Measurements from ENCODE around the gene SRPK1.
A peak's percentile ranks its signal among the peaks of the same experiment; 100 is the strongest.

The SRPK1 gene

DNA sequence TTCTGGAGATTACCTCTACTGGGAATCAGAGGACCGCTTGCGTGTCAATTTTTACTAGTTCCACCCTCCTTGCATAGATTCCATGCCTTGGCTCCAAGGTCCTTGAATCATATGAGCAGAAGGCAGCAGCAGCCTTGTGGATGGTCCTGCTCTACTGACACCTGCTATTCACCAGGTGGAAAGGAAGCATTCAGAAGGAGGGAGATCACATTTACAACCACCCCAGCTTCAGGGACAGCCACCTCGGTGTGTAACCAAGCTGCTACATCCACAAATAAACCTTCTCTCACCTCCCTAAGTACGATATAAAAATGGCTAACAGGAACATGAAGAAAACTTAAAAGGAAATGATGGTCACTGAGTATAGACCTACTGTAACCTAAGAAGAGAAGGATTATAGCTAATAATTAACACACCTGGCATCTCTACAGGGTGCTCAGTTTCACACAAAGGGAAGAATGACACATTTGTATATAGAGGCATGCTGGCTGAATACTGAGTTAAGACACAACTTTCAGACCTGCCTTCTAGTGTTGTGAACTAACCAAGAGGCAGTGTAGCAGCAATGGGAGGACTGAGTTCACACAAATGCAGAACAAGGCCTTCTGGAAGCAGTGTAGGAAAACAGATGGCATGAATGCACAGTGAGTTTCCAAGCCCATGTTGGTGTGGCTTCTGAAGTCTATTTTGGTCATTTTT, 46.3 kb upstream of the SRPK1 start:
- Histone ChIP-seq H3K14ac (ENCODE audit: low read length) (no peak overlapping the region), H2AK5ac (ENCODE audit: low read length) (no peak overlapping the region), H3K18ac (ENCODE audit: low read length) (no peak overlapping the region), H2BK12ac (ENCODE audit: low read length) (no peak overlapping the region), H4K91ac (ENCODE audit: low read depth, low read length) (no peak overlapping the region), H3K4me1 (ENCODE audit: control insufficient read depth in 1 of 2, insufficient read depth in 2 of 2, low read length in 2 of 2) (peaks cover 2 to 10% of the 10 kb centered on the region in 2 experiments), H3K9me3 (ENCODE audit: insufficient read depth, low read depth, low read length) (peaks cover 2% of the 10 kb centered on the region), H3K27ac (ENCODE audit: low read depth, low read length) (no peak overlapping the region), H3K9ac (ENCODE audit: low read length) (no peak overlapping the region), H2BK5ac (ENCODE audit: low read depth, low read length, poor library complexity) (no peak overlapping the region), H3K4me2 (ENCODE audit: low read length) (no peak overlapping the region), H3K79me2 (ENCODE audit: control insufficient read depth, insufficient read depth, low read length, poor library complexity) (no peaks in the 10 kb centered on the region), H4K12ac (ENCODE audit: low read depth, low read length) (no peak overlapping the region), H3K4me3 (ENCODE audit: low read depth, low read length) (no peak overlapping the region), H3K23ac (ENCODE audit: low read length) (no peak overlapping the region), H3K27me3 (ENCODE audit: insufficient read depth, low read length) (no peaks in the 10 kb centered on the region), H2AFZ (ENCODE audit: insufficient read depth, low read length, poor library complexity) (no peak overlapping the region), H3K4ac (ENCODE audit: low read depth, low read length) (no peak overlapping the region), H3K79me1 (ENCODE audit: low read length) (peaks cover 4% of the 10 kb centered on the region), H2BK120ac (ENCODE audit: insufficient read depth, low read length, poor library complexity) (no peak overlapping the region), H3K36me3 (ENCODE audit: control insufficient read depth in 1 of 2, insufficient read depth in 2 of 2, low read length in 2 of 2) (no peaks in the 10 kb centered on the region), H4K8ac (ENCODE audit: low read depth, low read length) (no peak overlapping the region)
- WGBS (ENCODE audit: extremely low coverage, insufficient coverage, insufficient read length): no CpG with 5 or more reads among the region's 4 CpGs
- no peak for DNase-seq

DNA sequence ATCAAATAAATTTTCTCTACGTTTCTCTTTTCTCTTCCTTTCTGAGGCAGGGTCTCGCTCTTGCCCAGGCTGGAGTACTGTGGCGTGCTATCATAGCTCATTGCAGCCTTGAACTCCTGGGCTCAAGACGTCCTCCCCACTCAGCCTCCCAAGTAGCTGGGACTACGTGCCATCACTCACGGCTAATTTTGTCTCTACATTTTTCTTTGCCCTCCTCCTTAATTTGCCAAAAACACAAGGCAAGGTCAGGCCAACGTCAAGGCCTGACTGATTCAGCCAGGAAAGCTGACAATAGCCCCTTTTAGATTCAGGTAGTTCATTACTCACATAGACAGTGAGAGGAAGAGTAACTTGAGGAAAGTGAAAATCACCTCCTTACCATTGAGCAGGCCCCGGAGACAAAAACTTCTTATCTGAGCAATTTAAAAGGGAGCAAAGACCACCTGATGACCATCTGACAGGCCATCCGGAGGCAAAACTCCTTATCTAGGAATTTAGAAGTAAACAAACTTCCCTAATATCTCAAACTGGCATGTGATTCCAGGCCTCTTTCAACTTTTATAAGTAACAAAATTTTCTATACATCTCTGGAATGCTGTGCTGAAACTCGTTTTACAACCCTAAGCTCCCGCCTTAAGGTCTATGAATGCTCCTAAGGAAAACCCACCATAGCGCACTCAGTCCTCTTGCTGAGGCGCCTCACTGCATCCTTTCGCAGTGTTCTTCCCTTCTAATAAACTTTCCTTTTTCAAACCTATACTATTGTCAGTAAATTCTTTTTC, 42.1 kb upstream of the SRPK1 start:
- Histone ChIP-seq H4K91ac (ENCODE audit: low read depth, low read length) (no peak overlapping the region), H4K12ac (ENCODE audit: low read depth, low read length) (no peak overlapping the region), H3K79me1 (ENCODE audit: low read length) (peaks cover 4% of the 10 kb centered on the region), H3K36me3 (ENCODE audit: control insufficient read depth in 1 of 2, insufficient read depth in 2 of 2, low read length in 2 of 2) (no peaks in the 10 kb centered on the region), H3K23ac (ENCODE audit: low read length) (no peak overlapping the region), H3K79me2 (ENCODE audit: control insufficient read depth, insufficient read depth, low read length, poor library complexity) (no peaks in the 10 kb centered on the region), H4K8ac (ENCODE audit: low read depth, low read length) (no peak overlapping the region), H3K14ac (ENCODE audit: low read length) (no peak overlapping the region), H2BK5ac (ENCODE audit: low read depth, low read length, poor library complexity) (no peak overlapping the region), H3K9ac (ENCODE audit: low read length) (no peak overlapping the region), H2BK120ac (ENCODE audit: insufficient read depth, low read length, poor library complexity) (no peak overlapping the region), H3K4me3 (ENCODE audit: low read depth, low read length) (no peak overlapping the region), H3K27me3 (ENCODE audit: insufficient read depth, low read length) (no peaks in the 10 kb centered on the region), H3K27ac (ENCODE audit: low read depth, low read length) (peak overlapping the region; percentile 38), H2AFZ (ENCODE audit: insufficient read depth, low read length, poor library complexity) (peak overlapping the region; percentile 1), H3K4ac (ENCODE audit: low read depth, low read length) (no peak overlapping the region), H3K18ac (ENCODE audit: low read length) (no peak overlapping the region), H3K4me2 (ENCODE audit: low read length) (no peak overlapping the region), H3K9me3 (ENCODE audit: insufficient read depth, low read depth, low read length) (no peaks in the 10 kb centered on the region), H2AK5ac (ENCODE audit: low read length) (no peak overlapping the region), H3K4me1 (ENCODE audit: control insufficient read depth in 1 of 2, insufficient read depth in 2 of 2, low read length in 2 of 2) (peaks cover 2 to 10% of the 10 kb centered on the region in 2 experiments), H2BK12ac (ENCODE audit: low read length) (no peak overlapping the region)
- no CpG with 5 or more reads among the region's 14 CpGs for WGBS (ENCODE audit: extremely low coverage, insufficient coverage, insufficient read length)
- DNase-seq: peak; percentile 61 to 83

DNA sequence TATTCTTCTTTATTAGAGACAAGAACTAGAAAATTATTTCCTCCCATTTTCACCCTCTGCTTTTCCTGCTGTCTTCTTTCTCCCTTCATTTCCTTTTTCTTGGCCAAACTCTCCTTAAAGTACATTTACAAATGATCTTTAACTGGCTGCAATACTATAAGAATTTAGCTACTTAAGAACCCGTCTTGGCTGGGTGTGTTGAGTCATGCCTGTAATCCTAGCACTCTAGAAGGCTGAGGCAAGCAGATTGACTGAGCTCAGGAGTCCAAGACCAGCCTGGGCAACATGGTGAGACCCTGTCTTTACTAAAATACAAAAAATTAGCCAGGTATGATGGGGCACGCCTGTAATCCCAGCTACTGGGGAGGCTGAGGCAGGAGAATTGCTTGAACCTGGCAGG, 39.3 kb upstream of the SRPK1 start:
- Histone ChIP-seq H2AK5ac (ENCODE audit: low read length) (no peak overlapping the region), H3K9me3 (ENCODE audit: insufficient read depth, low read depth, low read length) (no peaks in the 10 kb centered on the region), H2BK120ac (ENCODE audit: insufficient read depth, low read length, poor library complexity) (no peak overlapping the region), H3K9ac (ENCODE audit: low read length) (no peak overlapping the region), H3K4ac (ENCODE audit: low read depth, low read length) (no peak overlapping the region), H3K79me2 (ENCODE audit: control insufficient read depth, insufficient read depth, low read length, poor library complexity) (no peaks in the 10 kb centered on the region), H3K27me3 (ENCODE audit: insufficient read depth, low read length) (no peaks in the 10 kb centered on the region), H3K36me3 (ENCODE audit: control insufficient read depth in 1 of 2, insufficient read depth in 2 of 2, low read length in 2 of 2) (no peaks in the 10 kb centered on the region), H3K79me1 (ENCODE audit: low read length) (peaks cover 4% of the 10 kb centered on the region), H2BK12ac (ENCODE audit: low read length) (no peak overlapping the region), H4K91ac (ENCODE audit: low read depth, low read length) (no peak overlapping the region), H2BK5ac (ENCODE audit: low read depth, low read length, poor library complexity) (no peak overlapping the region), H4K12ac (ENCODE audit: low read depth, low read length) (no peak overlapping the region), H4K8ac (ENCODE audit: low read depth, low read length) (no peak overlapping the region), H3K18ac (ENCODE audit: low read length) (no peak overlapping the region), H2AFZ (ENCODE audit: insufficient read depth, low read length, poor library complexity) (no peak overlapping the region), H3K23ac (ENCODE audit: low read length) (no peak overlapping the region), H3K27ac (ENCODE audit: low read depth, low read length) (no peak overlapping the region), H3K4me1 (ENCODE audit: control insufficient read depth in 1 of 2, insufficient read depth in 2 of 2, low read length in 2 of 2) (peaks cover 2 to 10% of the 10 kb centered on the region in 2 experiments), H3K4me3 (ENCODE audit: low read depth, low read length) (no peak overlapping the region), H3K4me2 (ENCODE audit: low read length) (no peak overlapping the region), H3K14ac (ENCODE audit: low read length) (no peak overlapping the region)
- no CpG with 5 or more reads among the region's 2 CpGs for WGBS (ENCODE audit: extremely low coverage, insufficient coverage, insufficient read length)
- DNase-seq: no peak

DNA sequence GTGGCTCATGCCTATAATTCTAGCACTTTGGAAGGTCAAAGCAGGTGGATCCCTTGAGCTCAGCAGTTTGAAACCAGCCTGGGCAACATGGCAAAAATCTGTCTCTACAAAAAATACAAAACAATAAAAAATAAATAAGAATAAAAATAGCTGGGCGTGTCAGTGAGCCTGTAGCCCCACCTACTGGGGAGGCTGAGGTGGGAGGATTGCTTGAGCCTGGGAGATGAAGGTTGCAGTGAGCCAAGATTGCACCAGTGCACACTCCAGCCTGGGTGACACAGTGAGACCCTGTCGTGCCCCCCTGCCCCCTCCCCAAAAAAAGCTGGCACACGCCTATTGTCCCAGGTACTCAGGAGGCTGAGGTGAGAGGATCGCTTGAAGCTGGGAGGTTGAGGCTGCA, 35.1 kb upstream of the SRPK1 start:
- Histone ChIP-seq H3K4me1 (ENCODE audit: control insufficient read depth in 1 of 2, insufficient read depth in 2 of 2, low read length in 2 of 2) (no peaks in the 10 kb centered on the region), H3K27ac (ENCODE audit: low read depth, low read length) (no peak overlapping the region), H3K4me3 (ENCODE audit: low read depth, low read length) (no peak overlapping the region), H2AK5ac (ENCODE audit: low read length) (no peak overlapping the region), H3K79me2 (ENCODE audit: control insufficient read depth, insufficient read depth, low read length, poor library complexity) (no peaks in the 10 kb centered on the region), H3K23ac (ENCODE audit: low read length) (no peak overlapping the region), H3K4ac (ENCODE audit: low read depth, low read length) (no peak overlapping the region), H2AFZ (ENCODE audit: insufficient read depth, low read length, poor library complexity) (no peak overlapping the region), H3K9me3 (ENCODE audit: insufficient read depth, low read depth, low read length) (no peaks in the 10 kb centered on the region), H3K9ac (ENCODE audit: low read length) (no peak overlapping the region), H3K18ac (ENCODE audit: low read length) (no peak overlapping the region), H2BK5ac (ENCODE audit: low read depth, low read length, poor library complexity) (no peak overlapping the region), H4K12ac (ENCODE audit: low read depth, low read length) (no peak overlapping the region), H3K27me3 (ENCODE audit: insufficient read depth, low read length) (no peaks in the 10 kb centered on the region), H4K91ac (ENCODE audit: low read depth, low read length) (no peak overlapping the region), H3K79me1 (ENCODE audit: low read length) (no peaks in the 10 kb centered on the region), H2BK12ac (ENCODE audit: low read length) (no peak overlapping the region), H4K8ac (ENCODE audit: low read depth, low read length) (no peak overlapping the region), H2BK120ac (ENCODE audit: insufficient read depth, low read length, poor library complexity) (no peak overlapping the region), H3K4me2 (ENCODE audit: low read length) (no peak overlapping the region), H3K14ac (ENCODE audit: low read length) (no peak overlapping the region), H3K36me3 (ENCODE audit: control insufficient read depth in 1 of 2, insufficient read depth in 2 of 2, low read length in 2 of 2) (no peaks in the 10 kb centered on the region)
- no CpG with 5 or more reads among the region's 4 CpGs for WGBS (ENCODE audit: extremely low coverage, insufficient coverage, insufficient read length)
- peak in 1 of 2 donors; percentile 27 for DNase-seq

All from trophoblast cell (in vitro differentiated cells and primary cell).